HEK293 (cell line): ENCODE data around the gene ZNF790.

ENCODE experiments used
- GLI2 ChIP-seq: fragments of 450-650 bp; formaldehyde crosslinking; IDR thresholded peaks from 2 replicates; pipeline ENCODE4; 2017; ENCODE audit warnings: missing biosample characterization, missing genetic modification characterization, low read depth, borderline replicate concordance
- KLF10 ChIP-seq: fragments of 450-650 bp; IDR thresholded peaks from 2 replicates; pipeline ENCODE4 v1.5.1; 2018; ENCODE audit warnings: missing biosample characterization, mild to moderate bottlenecking, missing genetic modification characterization
- MEIS1 ChIP-seq: sonication (generic); formaldehyde crosslinking; IDR thresholded peaks from 2 replicates; pipeline ENCODE4 v1.8.1; 2022; ENCODE audit warnings: missing genetic modification reagents, mild to moderate bottlenecking, borderline replicate concordance
- MZF1 ChIP-seq: fragments of 450-650 bp; formaldehyde crosslinking; IDR thresholded peaks from 2 replicates; pipeline ENCODE4 v1.5.1; 2017; ENCODE audit warnings: missing biosample characterization, missing genetic modification characterization, borderline replicate concordance
- OVOL3 ChIP-seq: fragments of 450-650 bp; formaldehyde crosslinking; IDR thresholded peaks from 2 replicates; pipeline ENCODE4 v1.5.1; 2016; ENCODE audit warnings: missing biosample characterization, missing genetic modification characterization
- PATZ1 ChIP-seq: fragments of 450-650 bp; formaldehyde crosslinking; IDR thresholded peaks from 2 replicates; pipeline ENCODE4 v1.5.1; 2016; ENCODE audit warnings: missing biosample characterization, missing genetic modification characterization
- PRDM6 ChIP-seq: fragments of 450-650 bp; formaldehyde crosslinking; IDR thresholded peaks from 2 replicates; pipeline ENCODE4 v1.5.1; 2017; ENCODE audit warnings: missing biosample characterization, missing genetic modification characterization
- SP2 ChIP-seq: fragments of 450-650 bp; formaldehyde crosslinking; IDR thresholded peaks from 2 replicates; pipeline ENCODE4 v1.5.1; 2016; ENCODE audit warnings: missing biosample characterization, missing genetic modification characterization
- SP3 ChIP-seq: fragments of 450-650 bp; formaldehyde crosslinking; IDR thresholded peaks from 2 replicates; pipeline ENCODE4 v1.5.1; 2016; ENCODE audit warnings: missing biosample characterization, missing genetic modification characterization
- SP7 ChIP-seq: fragments of 450-650 bp; formaldehyde crosslinking; IDR thresholded peaks from 2 replicates; pipeline ENCODE4 v1.5.1; 2016; ENCODE audit warnings: missing biosample characterization, missing genetic modification characterization
- ZBTB20 ChIP-seq: fragments of 450-650 bp; formaldehyde crosslinking; IDR thresholded peaks from 2 replicates; pipeline ENCODE4 v1.5.1; 2016; ENCODE audit warnings: missing biosample characterization, missing genetic modification characterization
- ZEB2 ChIP-seq: fragments of 450-650 bp; formaldehyde crosslinking; IDR thresholded peaks from 2 replicates; pipeline ENCODE4 v1.5.1; 2016; ENCODE audit warnings: missing biosample characterization, missing genetic modification characterization
- ZNF10 ChIP-seq: fragments of 450-650 bp; formaldehyde crosslinking; IDR thresholded peaks from 2 replicates; pipeline ENCODE4 v1.5.1; 2017; ENCODE audit warnings: missing biosample characterization, missing genetic modification characterization
- ZNF133 ChIP-seq: fragments of 450-650 bp; formaldehyde crosslinking; IDR thresholded peaks from 2 replicates; pipeline ENCODE4 v1.5.1; 2016; ENCODE audit warnings: missing biosample characterization, missing genetic modification characterization
- ZNF146 ChIP-seq: fragments of 450-650 bp; formaldehyde crosslinking; IDR thresholded peaks from 2 replicates; pipeline ENCODE4 v1.5.1; 2016; ENCODE audit warnings: missing biosample characterization, missing genetic modification characterization
- ZNF155 ChIP-seq: fragments of 450-650 bp; formaldehyde crosslinking; IDR thresholded peaks from 2 replicates; pipeline ENCODE4 v1.5.1; 2016; ENCODE audit warnings: missing biosample characterization, missing genetic modification characterization
- ZNF211 ChIP-seq: fragments of 450-650 bp; formaldehyde crosslinking; IDR thresholded peaks from 2 replicates; pipeline ENCODE4 v1.5.1; 2016; ENCODE audit warnings: low read depth, missing biosample characterization, missing genetic modification characterization
- ZNF24 ChIP-seq: fragments of 450-650 bp; formaldehyde crosslinking; IDR thresholded peaks from 2 replicates; pipeline ENCODE4 v1.5.1; 2016; ENCODE audit warnings: missing biosample characterization, missing genetic modification characterization
- ZNF26 ChIP-seq: fragments of 450-650 bp; formaldehyde crosslinking; IDR thresholded peaks from 2 replicates; pipeline ENCODE4 v1.5.1; 2016; ENCODE audit warnings: missing biosample characterization, missing genetic modification characterization
- ZNF280C ChIP-seq: fragments of 450-650 bp; formaldehyde crosslinking; IDR thresholded peaks from 2 replicates; pipeline ENCODE4 v1.5.1; 2016; ENCODE audit warnings: missing biosample characterization, missing genetic modification characterization
- ZNF280D ChIP-seq: fragments of 450-650 bp; formaldehyde crosslinking; IDR thresholded peaks from 2 replicates; pipeline ENCODE4 v1.5.1; 2016; ENCODE audit warnings: missing biosample characterization, missing genetic modification characterization
- ZNF324 ChIP-seq: fragments of 450-650 bp; formaldehyde crosslinking; IDR thresholded peaks from 2 replicates; pipeline ENCODE4 v1.5.1; 2016; ENCODE audit warnings: missing biosample characterization, missing genetic modification characterization
- ZNF426 ChIP-seq: fragments of 450-650 bp; formaldehyde crosslinking; IDR thresholded peaks from 2 replicates; pipeline ENCODE4 v1.5.1; 2017; ENCODE audit warnings: missing biosample characterization, missing genetic modification characterization, mild to moderate bottlenecking, inconsistent platforms, moderate library complexity
- ZNF549 ChIP-seq: fragments of 450-650 bp; IDR thresholded peaks from 2 replicates; pipeline ENCODE4 v1.5.1; 2018; ENCODE audit warnings: missing biosample characterization, missing genetic modification characterization, mild to moderate bottlenecking, inconsistent platforms, moderate library complexity
- ZNF660 ChIP-seq: fragments of 450-650 bp; IDR thresholded peaks from 2 replicates; pipeline ENCODE4 v1.5.1; 2018; ENCODE audit warnings: missing biosample characterization, mild to moderate bottlenecking, missing genetic modification characterization
- ZNF707 ChIP-seq: fragments of 450-650 bp; formaldehyde crosslinking; IDR thresholded peaks from 2 replicates; pipeline ENCODE4 v1.5.1; 2016; ENCODE audit warnings: missing biosample characterization, missing genetic modification characterization
- ZNF768 ChIP-seq: fragments of 450-650 bp; formaldehyde crosslinking; IDR thresholded peaks from 2 replicates; pipeline ENCODE4 v1.5.1; 2018; ENCODE audit warnings: missing biosample characterization, mild to moderate bottlenecking, missing genetic modification characterization
- ZNF776 ChIP-seq: fragments of 450-650 bp; formaldehyde crosslinking; IDR thresholded peaks from 2 replicates; pipeline ENCODE4 v1.5.0; 2017; ENCODE audit warnings: missing biosample characterization, missing genetic modification characterization, borderline replicate concordance
- ZNF843 ChIP-seq: fragments of 450-650 bp; formaldehyde crosslinking; IDR thresholded peaks from 2 replicates; pipeline ENCODE4 v1.5.1; 2016; ENCODE audit warnings: missing biosample characterization, missing genetic modification characterization

Gene ZNF790

GRCh38 chr19:36773223-36773579, 65.0 kb downstream of the ZNF790 start (continued):
- TF ChIP-seq ZNF146 (tag by site-specific recombination) (0 out of 2 replicates have a peak, but pooled peaks have one; percentile 48), ZNF768 (tag by site-specific recombination) (no peak), PRDM6 (tag by site-specific recombination) (no peak), OVOL3 (tag by site-specific recombination) (0 out of 2 replicates have a peak, but pooled peaks have one; percentile 26), ZNF280C (tag by site-specific recombination) (peak; percentile 85), SP2 (tag by site-specific recombination) (0 out of 2 replicates have a peak, but pooled peaks have one; percentile 0), ZNF776 (tag by site-specific recombination) (no peak), ZEB2 (tag by site-specific recombination) (peak; percentile 60), MEIS1 (CRISPR knock-in tag) (no peak), ZNF707 (tag by site-specific recombination) (no peak; the same call in 1 of the 2 replicates), PATZ1 (tag by site-specific recombination) (0 out of 2 replicates have a peak, but pooled peaks have one; percentile 32), ZNF660 (tag by site-specific recombination) (no peak; the same call in 1 of the 2 replicates), ZNF155 (tag by site-specific recombination) (0 out of 2 replicates have a peak, but pooled peaks have one; percentile 15), ZBTB20 (tag by site-specific recombination) (peak; percentile 80), ZNF549 (tag by site-specific recombination) (no peak), ZNF10 (tag by site-specific recombination) (peak; percentile 42; the same call in 1 of the 2 replicates), ZNF211 (tag by site-specific recombination) (no peak), SP7 (tag by site-specific recombination) (no peak), KLF10 (tag by site-specific recombination) (no peak), MZF1 (tag by site-specific recombination) (0 out of 2 replicates have a peak, but pooled peaks have one; percentile 30), SP3 (peak; percentile 19; the same call in 1 of the 2 replicates), ZNF280D (tag by site-specific recombination) (peak; percentile 99), ZNF324 (peak; percentile 87), ZNF426 (tag by site-specific recombination) (no peak), ZNF843 (tag by site-specific recombination) (0 out of 2 replicates have a peak, but pooled peaks have one; percentile 29), ZNF26 (tag by site-specific recombination) (no peak), GLI2 (tag by site-specific recombination) (no peak), ZNF24 (tag by site-specific recombination) (peak; percentile 70; the same call in 1 of the 2 replicates), ZNF133 (tag by site-specific recombination) (0 out of 2 replicates have a peak, but pooled peaks have one; percentile 70)
